ENCODE data around the gene GINS1. TPM values are rescaled to one million over a fixed set of nuclear protein-coding genes. Genes with fewer than 3 reads are reported as not detected.

GINS1 gene
- total RNA-seq, 4 donors from 2014 or later = 0.44 to 1.5 (median 0.89) TPM; not detected in 1

DNA sequence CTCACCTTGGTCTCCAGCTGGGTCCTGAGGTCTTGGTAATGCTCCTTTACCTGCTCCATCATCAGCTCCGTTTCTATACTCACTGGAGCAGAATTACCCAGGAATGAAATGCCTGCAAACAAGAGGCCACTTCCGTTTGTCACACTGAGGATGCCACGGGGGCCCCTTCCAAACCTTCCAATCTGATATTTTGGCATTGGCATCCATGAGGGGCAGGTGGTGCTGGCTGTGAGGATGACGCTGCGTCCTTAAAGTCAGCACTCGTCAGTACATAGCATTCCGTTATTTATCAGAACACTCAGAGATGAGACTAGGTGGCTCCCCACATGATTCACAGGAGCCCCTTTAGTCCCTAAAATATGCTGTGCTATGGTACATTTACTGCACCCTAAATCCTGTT, 72.7 kb downstream of the GINS1 start:
- H3K27me3 ChIP-seq = no peaks in the 10 kb centered on the region
- no peak overlapping the region for H3K4me3 ChIP-seq (replicated peaks in 1 of 3)
- intact Hi-C loops (cut with DNase I) = no loop called here
- no peak overlapping the region for H3K27ac ChIP-seq
- TF ChIP-seq, protein P1, sequence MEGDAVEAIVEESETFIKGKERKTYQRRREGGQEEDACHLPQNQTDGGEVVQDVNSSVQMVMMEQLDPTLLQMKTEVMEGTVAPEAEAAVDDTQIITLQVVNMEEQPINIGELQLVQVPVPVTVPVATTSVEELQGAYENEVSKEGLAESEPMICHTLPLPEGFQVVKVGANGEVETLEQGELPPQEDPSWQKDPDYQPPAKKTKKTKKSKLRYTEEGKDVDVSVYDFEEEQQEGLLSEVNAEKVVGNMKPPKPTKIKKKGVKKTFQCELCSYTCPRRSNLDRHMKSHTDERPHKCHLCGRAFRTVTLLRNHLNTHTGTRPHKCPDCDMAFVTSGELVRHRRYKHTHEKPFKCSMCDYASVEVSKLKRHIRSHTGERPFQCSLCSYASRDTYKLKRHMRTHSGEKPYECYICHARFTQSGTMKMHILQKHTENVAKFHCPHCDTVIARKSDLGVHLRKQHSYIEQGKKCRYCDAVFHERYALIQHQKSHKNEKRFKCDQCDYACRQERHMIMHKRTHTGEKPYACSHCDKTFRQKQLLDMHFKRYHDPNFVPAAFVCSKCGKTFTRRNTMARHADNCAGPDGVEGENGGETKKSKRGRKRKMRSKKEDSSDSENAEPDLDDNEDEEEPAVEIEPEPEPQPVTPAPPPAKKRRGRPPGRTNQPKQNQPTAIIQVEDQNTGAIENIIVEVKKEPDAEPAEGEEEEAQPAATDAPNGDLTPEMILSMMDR (IDR thresholded peaks at IDR 0.05) = no peak
- H3K4me1 ChIP-seq = no peaks in the 10 kb centered on the region
- no peak for DNase-seq
- H3K9me3 ChIP-seq = no peaks in the 10 kb centered on the region
- peaks cover 6 to 16% of the 10 kb centered on the region in 2 donors for H3K36me3 ChIP-seq
- WGBS, 2 donors = 94 to 95% methylated on average over 7 of the region's 7 CpGs

GRCh38 chr20:25480797-25481196, 73.3 kb downstream of the GINS1 start:
- no peak for DNase-seq
- Histone ChIP-seq H3K4me1 (no peaks in the 10 kb centered on the region), H3K4me3 (replicated peaks in 1 of 3) (no peak overlapping the region), H3K36me3 (peaks cover 6 to 16% of the 10 kb centered on the region in 2 donors), H3K9me3 (no peaks in the 10 kb centered on the region), H3K27ac (no peak overlapping the region), H3K27me3 (no peaks in the 10 kb centered on the region)
- 92 to 97% methylated on average over 3 to 9 of the region's 9 CpGs for WGBS, 2 donors
- TF ChIP-seq, protein P1 (IDR thresholded peaks at IDR 0.05) = no peak
- no peak for TF ChIP-seq POLR2A (IDR thresholded peaks at IDR 0.05)
- intact Hi-C loops (cut with DNase I) = no loop called here

DNA sequence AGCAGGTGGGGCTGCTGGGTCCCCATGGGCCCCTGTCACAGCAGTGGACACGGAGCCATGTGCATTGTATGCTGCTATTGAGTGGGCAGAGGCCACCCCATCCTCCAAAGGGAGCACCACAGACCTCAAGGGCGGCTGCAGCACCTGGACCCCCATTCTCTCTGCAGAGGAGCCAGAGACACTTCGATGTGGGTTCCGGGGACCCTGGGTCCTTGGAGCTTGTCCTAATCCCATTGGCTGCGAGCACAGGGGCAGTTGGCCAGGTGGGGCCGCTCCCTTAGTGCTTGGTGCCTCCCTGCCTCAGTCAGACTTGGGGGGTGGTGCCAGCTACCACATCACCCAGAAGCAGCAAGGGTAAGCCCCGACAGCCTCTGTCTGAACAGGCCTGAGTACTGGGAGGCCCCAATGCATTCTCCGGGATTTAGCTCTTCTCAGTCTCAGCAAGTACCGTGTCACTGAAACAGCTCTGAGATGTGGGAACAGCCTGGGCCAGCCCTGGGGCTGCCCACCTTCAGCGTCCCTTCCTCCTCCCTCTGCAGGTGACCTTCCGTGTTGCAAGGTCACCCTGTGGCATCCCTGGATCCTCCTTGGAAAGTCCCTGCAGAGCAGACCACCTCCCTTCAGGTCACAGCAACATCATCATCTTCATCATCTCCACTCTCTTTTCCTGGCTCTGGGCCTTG, 73.9 kb downstream of the GINS1 start:
- no peak for DNase-seq

GRCh38 chr20:25481918-25482253, 74.4 kb downstream of the GINS1 start:
- Histone ChIP-seq H3K27ac (no peak overlapping the region), H3K4me1 (no peaks in the 10 kb centered on the region), H3K4me3 (replicated peaks in 1 of 3) (no peak overlapping the region), H3K9me3 (no peaks in the 10 kb centered on the region), H3K36me3 (peaks cover 0 to 16% of the 10 kb centered on the region in 2 donors), H3K27me3 (no peaks in the 10 kb centered on the region)
- intact Hi-C loops (cut with DNase I) = no loop called here
- no peak for TF ChIP-seq POLR2A (IDR thresholded peaks at IDR 0.05)
- TF ChIP-seq, protein P1 (IDR thresholded peaks at IDR 0.05) = no peak
- WGBS, 2 donors = 95 to 98% methylated on average over 10 to 11 of the region's 12 CpGs
- no peak for DNase-seq

More for the DNA sequence above, 73.9 kb downstream of the GINS1 start:
- Histone ChIP-seq H3K4me3 (replicated peaks in 1 of 3) (no peak overlapping the region), H3K9me3 (no peaks in the 10 kb centered on the region), H3K36me3 (peaks cover 1 to 16% of the 10 kb centered on the region in 2 donors), H3K4me1 (no peaks in the 10 kb centered on the region), H3K27ac (no peak overlapping the region), H3K27me3 (no peaks in the 10 kb centered on the region)
- no peak for TF ChIP-seq POLR2A (IDR thresholded peaks at IDR 0.05)
- TF ChIP-seq, protein P1 (IDR thresholded peaks at IDR 0.05) = no peak
- WGBS, 2 donors = 89 to 100% methylated on average over 8 to 11 of the region's 11 CpGs
- intact Hi-C loops (cut with DNase I) = no loop called here

GRCh38 chr20:25483431-25484132, 76.1 kb downstream of the GINS1 start:
- Histone ChIP-seq H3K4me3 (replicated peaks in 1 of 3) (no peak overlapping the region), H3K4me1 (no peaks in the 10 kb centered on the region), H3K36me3 (peaks cover 0 to 16% of the 10 kb centered on the region in 2 donors), H3K27me3 (no peaks in the 10 kb centered on the region), H3K9me3 (no peaks in the 10 kb centered on the region), H3K27ac (no peak overlapping the region)
- intact Hi-C loops (cut with DNase I) = no loop called here
- TF ChIP-seq, protein P1 (IDR thresholded peaks at IDR 0.05) = no peak
- no peak for TF ChIP-seq POLR2A (IDR thresholded peaks at IDR 0.05)
- 89 to 96% methylated on average over 11 to 13 of the region's 14 CpGs for WGBS, 2 donors
- DNase-seq = no peak
